Dendritic cell treated with granulocyte-macrophage colony-stimulating factor and Interleukin-4, amounts not matched to agents 40 ng/mL and 50 ng/mL, for 4 days (primary cell): ENCODE results near the gene SUN5.

Experiments
- H3K27ac Mint-ChIP-seq: one replicate; pipeline ENCODE4 v1.8.0; 2022; ENCODE audit warnings: mild to moderate bottlenecking, mixed read lengths
- H3K27me3 Mint-ChIP-seq: one replicate; pipeline ENCODE4 v1.8.0; 2022; ENCODE audit warnings: mild to moderate bottlenecking, mixed read lengths
- H3K36me3 Mint-ChIP-seq: one replicate; pipeline ENCODE4 v1.8.0; 2022; ENCODE audit warnings: low read depth, mixed read lengths
- H3K4me1 Mint-ChIP-seq: one replicate; pipeline ENCODE4 v1.8.0; 2022; ENCODE audit warnings: low read depth, mixed read lengths
- H3K4me3 Mint-ChIP-seq: one replicate; pipeline ENCODE4 v1.8.0; 2022; ENCODE audit warnings: mild to moderate bottlenecking, moderate library complexity, mixed read lengths
- H3K9me3 Mint-ChIP-seq: one replicate; pipeline ENCODE4 v1.8.0; 2022; ENCODE audit warnings: mixed read lengths
- intact Hi-C: fragments of 100-400 bp; cut with micrococcal nuclease; formaldehyde crosslinking; loops from one replicate; pipeline ENCODE4 v1.15.0; 2022

SUN5 gene

DNA sequence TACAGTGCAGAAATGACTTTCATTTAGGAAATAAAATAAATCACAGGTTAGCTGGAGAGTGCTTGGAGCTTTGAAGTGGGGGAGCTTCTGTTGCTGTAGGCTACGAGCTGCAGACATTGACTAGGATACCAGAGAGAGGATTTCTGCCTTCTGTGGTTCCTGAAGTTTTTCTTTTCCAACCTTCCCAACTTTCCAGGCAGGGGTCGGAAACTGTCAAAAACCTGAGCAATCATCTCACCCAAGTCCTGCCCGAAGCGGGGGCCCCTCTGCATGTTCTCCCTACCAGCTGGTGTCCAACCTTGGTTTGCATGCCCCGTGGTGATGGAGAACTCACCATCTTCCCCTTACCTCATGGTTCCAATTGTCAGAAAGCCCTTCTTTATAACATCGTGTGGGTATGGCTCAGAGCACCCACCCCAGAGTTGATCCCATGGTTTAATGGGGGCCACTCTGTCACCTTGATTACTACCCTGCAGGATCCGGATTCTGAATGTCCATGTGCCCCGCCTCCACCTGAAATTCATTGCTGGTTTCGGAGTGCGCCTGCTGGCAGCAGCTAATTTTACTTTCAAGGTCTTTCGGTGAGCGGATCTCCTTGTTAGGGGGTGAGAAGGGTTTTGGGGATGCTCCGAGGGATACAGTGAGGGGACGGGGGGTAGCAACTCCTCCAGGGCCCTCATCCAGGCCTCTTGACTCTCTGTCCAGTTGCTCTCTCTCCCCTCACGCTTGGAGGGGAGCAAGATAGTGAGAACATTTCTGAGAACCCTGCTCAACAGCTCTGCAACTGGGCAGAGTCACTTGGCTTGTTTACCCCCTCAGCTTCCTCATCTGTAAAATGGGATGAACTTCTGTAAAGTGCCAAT, 8.3 kb upstream of the SUN5 start:
- H3K36me3 Mint-ChIP-seq: no peaks in the 10 kb centered on the region
- no peaks in the 10 kb centered on the region for H3K4me1 Mint-ChIP-seq
- no peak overlapping the region for H3K27ac Mint-ChIP-seq
- intact Hi-C loops: no loop called here
- H3K4me3 Mint-ChIP-seq: no peak overlapping the region
- H3K9me3 Mint-ChIP-seq: no peaks in the 10 kb centered on the region
- H3K27me3 Mint-ChIP-seq: peaks cover 2% of the 10 kb centered on the region

DNA sequence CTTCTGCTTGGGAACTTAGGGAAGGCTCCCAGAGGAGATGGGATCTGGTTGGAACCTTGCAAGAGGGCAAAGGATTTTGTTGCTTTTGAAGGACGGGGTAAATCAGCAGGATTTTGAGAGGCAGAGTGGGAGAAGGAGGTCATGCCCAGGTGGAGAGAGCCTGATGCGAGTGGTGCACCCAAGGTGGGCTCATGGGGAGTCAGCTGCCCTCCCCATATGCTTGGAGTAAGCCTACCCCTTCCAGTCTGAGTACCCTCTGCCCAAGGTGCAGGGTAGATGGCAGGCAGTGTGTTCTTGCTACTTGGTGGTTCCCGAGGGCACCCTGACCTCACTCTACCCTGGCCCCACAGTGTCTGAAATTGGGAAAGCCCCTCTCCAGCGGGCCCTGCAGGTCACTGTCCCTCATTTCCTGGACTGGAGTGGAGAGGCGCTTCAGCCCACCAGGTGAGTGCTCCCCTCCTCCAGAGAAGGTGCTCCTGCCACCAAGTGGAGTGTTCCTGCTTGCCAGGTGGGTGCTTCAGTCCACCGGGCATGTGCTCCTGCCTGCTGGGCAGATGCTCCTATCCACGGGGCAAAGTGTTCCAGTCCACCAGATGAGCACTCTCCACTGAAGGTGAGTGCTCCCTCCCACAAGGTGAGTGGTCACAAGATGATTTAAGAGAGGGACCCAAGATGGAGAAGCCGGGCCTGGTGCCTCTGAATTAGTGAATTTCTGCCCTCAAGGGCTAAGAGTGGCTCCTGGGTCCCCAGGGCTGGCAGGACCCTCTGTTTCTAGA, 6.6 kb upstream of the SUN5 start:
- intact Hi-C loops: no loop called here
- Mint-ChIP-seq H3K4me3 (no peak overlapping the region), H3K27me3 (peaks cover 2% of the 10 kb centered on the region)

GRCh38 chr20:33010133-33010504, 5.9 kb upstream of the SUN5 start:
- H3K9me3 Mint-ChIP-seq: peaks cover 5% of the 10 kb centered on the region
- H3K27ac Mint-ChIP-seq: no peak overlapping the region
- H3K4me1 Mint-ChIP-seq: no peaks in the 10 kb centered on the region
- H3K4me3 Mint-ChIP-seq: no peak overlapping the region
- intact Hi-C loops: no loop called here
- no peaks in the 10 kb centered on the region for H3K36me3 Mint-ChIP-seq
- H3K27me3 Mint-ChIP-seq: no peaks in the 10 kb centered on the region

More for the DNA sequence above, 6.6 kb upstream of the SUN5 start:
- Mint-ChIP-seq H3K9me3 (no peaks in the 10 kb centered on the region), H3K36me3 (no peaks in the 10 kb centered on the region), H3K27ac (no peak overlapping the region), H3K4me1 (no peaks in the 10 kb centered on the region)

GRCh38 chr20:33009214-33010132, 5.2 kb upstream of the SUN5 start:
- peaks cover 8% of the 10 kb centered on the region for H3K9me3 Mint-ChIP-seq
- no peaks in the 10 kb centered on the region for H3K36me3 Mint-ChIP-seq
- H3K4me3 Mint-ChIP-seq: no peak overlapping the region
- no peaks in the 10 kb centered on the region for H3K4me1 Mint-ChIP-seq
- no peak overlapping the region for H3K27ac Mint-ChIP-seq
- H3K27me3 Mint-ChIP-seq: no peaks in the 10 kb centered on the region
- intact Hi-C loops: no loop called here

- Mint-ChIP-seq H3K9me3 (peaks cover 8% of the 10 kb centered on the region), H3K4me1 (no peaks in the 10 kb centered on the region), H3K27me3 (no peaks in the 10 kb centered on the region), H3K27ac (no peak overlapping the region), H3K4me3 (no peak overlapping the region), H3K36me3 (no peaks in the 10 kb centered on the region)
- intact Hi-C loops: no loop called here
These were observed 4.3 kb upstream of the SUN5 start for GRCh38 chr20:33008336-33009213.

DNA sequence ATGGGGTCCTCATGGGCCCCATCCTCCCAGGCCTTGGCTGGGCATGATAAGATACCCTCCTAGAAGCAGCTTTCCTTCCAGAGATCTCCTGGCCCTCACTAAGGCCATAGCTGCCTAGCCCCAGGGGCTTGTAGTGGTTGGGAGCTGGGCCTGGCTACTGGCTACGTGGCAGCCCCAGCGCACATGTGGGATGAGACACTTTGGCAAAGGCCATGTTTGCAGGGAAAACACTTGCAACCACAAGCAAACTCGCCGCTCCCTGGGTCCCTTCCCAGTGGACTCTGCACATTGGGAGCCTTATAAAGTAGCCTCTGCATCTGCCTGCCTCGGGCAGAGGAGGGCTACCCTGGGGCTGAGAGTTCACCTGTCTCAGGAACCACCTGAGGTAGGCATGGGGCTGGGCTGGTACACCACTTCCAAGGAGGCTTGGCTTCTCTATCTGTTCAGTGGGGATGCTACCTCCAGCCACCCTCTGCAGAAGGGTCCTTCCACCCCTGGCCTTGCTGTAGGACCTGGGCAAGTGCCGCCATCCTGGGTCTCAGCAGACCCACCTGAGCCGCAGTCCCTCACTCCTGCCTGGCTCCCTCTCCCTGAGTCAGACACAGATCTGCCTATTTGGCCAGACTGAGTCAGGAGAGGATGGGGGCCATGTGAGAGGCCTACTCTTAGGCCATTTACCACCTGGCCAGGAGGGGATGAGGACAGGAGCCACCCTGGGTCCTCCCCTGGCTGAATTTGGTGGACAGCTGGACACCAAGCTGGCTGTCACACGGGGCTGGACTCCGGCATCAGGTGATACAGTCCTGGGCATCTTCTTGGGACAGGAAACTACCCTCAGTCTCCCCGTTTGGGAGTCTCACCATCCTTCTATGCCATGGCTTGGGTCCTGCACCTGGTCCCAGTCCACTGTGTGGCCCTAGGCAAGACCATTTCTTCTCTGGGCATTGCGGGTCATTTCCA, 3.4 kb upstream of the SUN5 start, which contains the start of gene BPIFB2:
TSS of gene BPIFB2 (plus strand) at position 329 of the 960 bp plus-strand sequence. CDS start 871 bp downstream, outside the sequence.
- intact Hi-C loops: no loop called here
- Mint-ChIP-seq H3K36me3 (no peaks in the 10 kb centered on the region), H3K4me3 (no peak within 1 kb of the TSS), H3K27ac (no peak within 1 kb of the TSS), H3K4me1 (no peaks in the 10 kb centered on the region), H3K9me3 (peaks cover 8% of the 10 kb centered on the region), H3K27me3 (no peaks in the 10 kb centered on the region)

DNA sequence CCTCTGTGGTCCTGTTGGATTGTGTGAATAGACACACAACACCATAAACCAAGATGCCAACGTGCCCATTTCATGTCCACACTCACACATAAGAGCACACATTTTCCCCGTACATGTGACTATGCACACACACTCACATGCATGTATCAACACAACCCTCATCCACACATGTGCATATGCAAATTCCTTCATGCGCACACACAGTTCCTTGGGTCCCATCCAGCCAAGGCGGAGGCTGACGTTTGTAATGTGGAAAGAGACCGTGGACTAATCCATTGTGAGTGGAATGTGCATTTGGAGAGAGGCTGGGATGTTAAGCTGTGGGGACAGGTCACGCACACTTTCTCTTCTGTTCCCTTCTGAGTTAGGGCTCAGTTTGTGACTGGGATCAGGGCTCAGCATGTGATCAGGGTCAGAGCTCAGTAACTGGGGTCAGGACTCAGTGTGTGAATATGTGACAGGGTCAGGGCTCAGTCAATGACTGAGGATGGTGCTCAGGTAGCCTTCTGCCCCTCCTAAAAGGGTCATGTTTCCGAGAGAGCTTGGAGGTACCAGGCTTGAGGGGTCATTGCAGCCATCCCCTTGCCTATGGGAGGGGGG, 2.6 kb upstream of the SUN5 start:
- intact Hi-C loops: no loop called here
- Mint-ChIP-seq H3K4me1 (no peaks in the 10 kb centered on the region), H3K27ac (no peak overlapping the region), H3K27me3 (no peaks in the 10 kb centered on the region), H3K36me3 (no peaks in the 10 kb centered on the region), H3K4me3 (no peak overlapping the region), H3K9me3 (peaks cover 8% of the 10 kb centered on the region)

DNA sequence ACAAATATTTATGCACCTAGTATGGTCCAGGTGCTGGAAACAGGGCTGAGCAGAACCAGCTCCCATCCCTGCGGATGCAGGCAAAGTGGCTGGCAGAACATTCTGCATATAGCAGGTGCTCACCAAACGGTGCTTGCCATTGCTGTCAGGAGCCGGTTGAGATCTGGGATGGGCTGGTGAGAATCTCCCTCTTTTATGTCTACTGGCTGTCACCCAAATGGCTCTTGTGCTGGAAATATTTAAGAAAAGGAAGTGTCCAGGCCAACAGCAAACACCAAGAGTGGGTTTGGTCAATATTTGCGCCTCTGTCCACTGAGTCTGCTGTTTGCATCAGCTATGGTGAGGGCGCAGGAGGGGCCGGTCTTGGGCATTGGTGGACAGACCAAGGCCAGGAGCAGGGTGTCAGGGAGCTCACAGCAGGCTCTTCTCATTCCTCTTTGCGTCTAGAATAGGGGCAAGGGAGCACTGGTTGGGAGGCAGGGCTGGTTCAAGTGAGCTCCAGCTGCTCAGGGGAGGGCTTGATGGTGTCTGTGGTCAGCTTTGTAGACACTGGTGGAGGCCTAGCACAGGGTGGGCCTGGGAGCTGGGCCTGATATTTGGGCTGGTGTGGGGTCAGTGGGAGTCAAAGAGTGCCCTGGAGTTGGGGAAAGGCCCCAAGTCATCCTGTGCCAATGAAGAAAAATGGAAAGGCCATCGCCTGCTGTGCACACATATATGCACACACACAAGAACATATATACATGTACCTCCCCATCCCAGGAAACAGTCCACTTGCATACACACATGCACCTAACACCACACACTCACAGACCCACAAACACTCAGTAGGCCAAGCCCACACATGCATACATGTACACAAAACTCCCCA, 1.9 kb upstream of the SUN5 start:
- no peak overlapping the region for H3K27ac Mint-ChIP-seq
- H3K9me3 Mint-ChIP-seq: peaks cover 8% of the 10 kb centered on the region
- H3K27me3 Mint-ChIP-seq: no peaks in the 10 kb centered on the region
- no peaks in the 10 kb centered on the region for H3K36me3 Mint-ChIP-seq
- intact Hi-C loops: loop anchor here (1.0 kb wide), 1 partner anchor 104 kb away; no protein-coding TSS in a partner anchor
- H3K4me1 Mint-ChIP-seq: no peaks in the 10 kb centered on the region
- H3K4me3 Mint-ChIP-seq: no peak overlapping the region

DNA sequence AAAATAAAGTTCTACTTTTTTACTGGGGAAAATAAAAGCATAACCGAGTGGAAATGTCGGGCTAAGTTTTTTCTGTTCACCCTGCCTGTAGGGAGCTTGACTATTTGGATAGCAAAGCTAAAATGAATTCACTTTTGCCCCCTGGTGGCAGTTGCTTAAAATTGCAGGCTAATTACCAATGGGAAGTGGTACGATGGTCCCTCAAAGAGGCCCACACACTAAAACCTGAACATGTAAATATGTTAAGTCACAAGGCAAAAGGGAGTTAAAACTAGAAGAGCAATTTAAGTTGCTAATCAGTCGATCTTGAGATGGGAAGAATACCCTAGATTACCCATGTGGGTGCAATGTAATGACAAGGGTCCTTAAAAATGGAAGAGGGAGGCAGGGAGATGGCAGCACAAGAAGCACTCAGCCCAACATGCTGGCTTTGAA, 916 bp upstream of the SUN5 start:
- Mint-ChIP-seq H3K4me3 (no peak overlapping the region), H3K36me3 (no peaks in the 10 kb centered on the region), H3K27ac (no peak overlapping the region), H3K9me3 (peaks cover 8% of the 10 kb centered on the region), H3K4me1 (peaks cover 2% of the 10 kb centered on the region), H3K27me3 (no peaks in the 10 kb centered on the region)
- intact Hi-C loops: loop anchor here (1.0 kb wide), 1 partner anchor 103 kb away; no protein-coding TSS in a partner anchor

DNA sequence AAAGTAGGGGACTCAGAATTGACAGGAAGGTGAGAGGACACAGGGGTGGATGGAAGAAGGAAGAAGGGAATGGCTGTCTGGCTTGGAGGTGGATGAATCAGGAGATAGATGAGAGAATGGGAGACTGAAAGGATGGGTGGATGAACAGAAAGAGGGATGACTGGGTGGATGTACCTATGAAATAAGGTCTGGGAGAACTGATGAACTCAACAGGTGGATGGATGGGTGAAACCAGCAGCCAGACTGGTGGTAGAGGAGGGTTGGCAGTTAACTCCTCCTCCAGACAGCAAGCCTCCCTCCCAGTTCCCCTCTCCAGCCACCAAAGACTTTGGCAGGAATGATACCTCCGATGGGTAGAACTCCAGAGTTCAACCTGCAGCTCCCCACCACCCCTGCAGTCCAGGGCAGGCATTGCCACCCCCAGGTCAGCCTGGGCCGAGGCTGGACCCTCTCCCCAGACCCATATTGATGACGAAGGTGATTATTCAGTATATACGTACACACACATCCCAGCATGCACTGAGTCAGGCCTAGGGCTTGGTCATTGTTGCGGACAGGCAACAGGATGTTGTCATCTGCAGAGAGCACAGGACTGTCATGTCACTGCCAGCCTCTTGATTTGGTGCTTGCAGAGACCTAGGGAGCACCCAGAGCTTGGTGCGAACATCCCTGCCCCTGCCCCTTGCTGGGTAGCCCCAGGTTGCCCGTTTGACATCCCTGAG, 2.0 kb downstream of the SUN5 start:
- no peak overlapping the region for H3K27ac Mint-ChIP-seq
- intact Hi-C loops: no loop called here
- no peaks in the 10 kb centered on the region for H3K36me3 Mint-ChIP-seq

More for the DNA sequence above, 2.0 kb downstream of the SUN5 start:
- Mint-ChIP-seq H3K9me3 (peaks cover 8% of the 10 kb centered on the region), H3K27me3 (no peaks in the 10 kb centered on the region), H3K4me1 (peaks cover 8% of the 10 kb centered on the region), H3K4me3 (no peak overlapping the region)
